ENCODE data around the gene PDZD8. TPM values are rescaled to one million over a fixed set of nuclear protein-coding genes. Genes with fewer than 3 reads are reported as not detected.
A peak's percentile ranks its signal among the peaks of the same experiment; 100 is the strongest.

Gene PDZD8
- polyA plus RNA-seq, 1 donor (not counting 4 experiments of a cell fraction or from before 2014, with no cell fraction given) = 24.3 TPM

DNA sequence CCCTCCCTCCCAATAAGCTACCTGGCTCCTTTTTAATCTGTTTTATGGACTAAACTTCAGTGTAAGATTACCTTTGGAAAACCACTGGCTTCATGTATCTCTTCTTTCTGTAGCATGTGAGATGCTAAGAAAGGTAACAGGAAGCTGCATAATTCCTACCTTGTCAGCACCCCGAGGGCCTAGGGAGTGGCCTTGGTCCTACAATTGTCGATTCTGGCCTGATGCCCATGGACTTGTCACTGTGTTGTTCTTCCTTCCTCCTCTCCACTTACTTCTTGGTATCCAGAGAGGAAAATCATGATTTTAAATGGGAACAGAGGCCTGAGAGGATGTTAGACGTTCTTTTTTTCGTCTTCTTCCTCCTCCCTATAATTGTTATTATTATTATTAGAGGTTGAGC, 42.9 kb upstream of the PDZD8 start:
- FAIRE-seq (peak; percentile 88), DNase-seq (ENCODE audit: low read depth, low spot score) (no peak)
- no peak overlapping the region for H3K9ac ChIP-seq (ENCODE audit: control insufficient read depth, extremely low read depth, insufficient read depth, low read length)
- no peak overlapping the region for H3K4me3 ChIP-seq (ENCODE audit: control insufficient read depth in 2 of 3, extremely low read depth in 1 of 3, insufficient read depth in 2 of 3, low read depth in 1 of 3, low read length in 3 of 3)
- H4K20me1 ChIP-seq (ENCODE audit: control insufficient read depth, extremely low read depth, insufficient read depth, low read length) = no peaks in the 10 kb centered on the region
- H3K27me3 ChIP-seq (ENCODE audit: control insufficient read depth, extremely low read depth, insufficient read depth, low read length) = no peaks in the 10 kb centered on the region
- H3K79me2 ChIP-seq (ENCODE audit: control insufficient read depth, insufficient read depth, low read length) = no peaks in the 10 kb centered on the region
- no peaks in the 10 kb centered on the region for H3K36me3 ChIP-seq (ENCODE audit: control insufficient read depth in 2 of 2, extremely low read depth in 1 of 2, insufficient read depth in 2 of 2, low read length in 2 of 2)
- H3K9me3 ChIP-seq (ENCODE audit: control insufficient read depth, low read depth, low read length) = peaks cover 4% of the 10 kb centered on the region
- peaks cover 37% of the 10 kb centered on the region for H3K4me1 ChIP-seq (ENCODE audit: control insufficient read depth, extremely low read depth, insufficient read depth, low read length)
- peak overlapping the region; percentile 23 for H3K4me2 ChIP-seq (ENCODE audit: control insufficient read depth, extremely low read depth, insufficient read depth, low read depth, low read length)
- dilution Hi-C loops (cut with MboI; ENCODE audit: extremely low pct_ligation_motif_present, low sequenced_read_pairs) = no loop called here
- no peaks in the 10 kb centered on the region for H3K9me1 ChIP-seq (ENCODE audit: control insufficient read depth, extremely low read depth, insufficient read depth, low read length)
- H3K27ac ChIP-seq (ENCODE audit: control insufficient read depth, insufficient read depth, low read length) = no peak overlapping the region
- H2AFZ ChIP-seq (ENCODE audit: control insufficient read depth, low read length) = no peak overlapping the region
- TF ChIP-seq EZH2 (IDR thresholded peaks at IDR 0.05; ENCODE audit: low read length) = no peak
- TF ChIP-seq, protein P1, sequence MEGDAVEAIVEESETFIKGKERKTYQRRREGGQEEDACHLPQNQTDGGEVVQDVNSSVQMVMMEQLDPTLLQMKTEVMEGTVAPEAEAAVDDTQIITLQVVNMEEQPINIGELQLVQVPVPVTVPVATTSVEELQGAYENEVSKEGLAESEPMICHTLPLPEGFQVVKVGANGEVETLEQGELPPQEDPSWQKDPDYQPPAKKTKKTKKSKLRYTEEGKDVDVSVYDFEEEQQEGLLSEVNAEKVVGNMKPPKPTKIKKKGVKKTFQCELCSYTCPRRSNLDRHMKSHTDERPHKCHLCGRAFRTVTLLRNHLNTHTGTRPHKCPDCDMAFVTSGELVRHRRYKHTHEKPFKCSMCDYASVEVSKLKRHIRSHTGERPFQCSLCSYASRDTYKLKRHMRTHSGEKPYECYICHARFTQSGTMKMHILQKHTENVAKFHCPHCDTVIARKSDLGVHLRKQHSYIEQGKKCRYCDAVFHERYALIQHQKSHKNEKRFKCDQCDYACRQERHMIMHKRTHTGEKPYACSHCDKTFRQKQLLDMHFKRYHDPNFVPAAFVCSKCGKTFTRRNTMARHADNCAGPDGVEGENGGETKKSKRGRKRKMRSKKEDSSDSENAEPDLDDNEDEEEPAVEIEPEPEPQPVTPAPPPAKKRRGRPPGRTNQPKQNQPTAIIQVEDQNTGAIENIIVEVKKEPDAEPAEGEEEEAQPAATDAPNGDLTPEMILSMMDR (optimal IDR thresholded peaks at IDR 0.05 in 1 of 3, IDR thresholded peaks at IDR 0.05 in 1 of 3, conservative IDR thresholded peaks at IDR 0.05 in 1 of 3; ENCODE audit: extremely low read depth in 1 of 3, insufficient read depth in 2 of 3, low read length in 3 of 3) = no peak

DNA sequence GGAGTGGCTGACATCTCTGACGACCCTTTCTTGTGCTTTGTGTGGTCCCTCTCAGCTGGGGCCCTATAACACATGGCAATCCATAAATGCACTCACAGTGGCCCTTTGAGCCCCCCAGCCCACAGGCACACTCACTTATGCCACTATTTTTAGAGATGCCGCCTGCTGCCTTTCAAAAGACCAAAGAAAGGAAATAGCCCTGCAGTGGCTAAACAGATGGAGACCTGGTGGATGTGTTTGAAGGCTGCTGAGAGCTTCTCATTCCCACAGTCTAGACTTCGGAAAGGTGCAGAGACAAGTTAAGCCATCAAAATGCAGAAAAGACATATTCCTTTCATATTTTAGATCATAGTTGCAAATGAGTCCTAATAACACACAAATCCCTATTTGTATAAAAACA, 42.0 kb upstream of the PDZD8 start:
- no peaks in the 10 kb centered on the region for H3K79me2 ChIP-seq (ENCODE audit: control insufficient read depth, insufficient read depth, low read length)
- DNase-seq (ENCODE audit: low read depth, low spot score) = no peak
- FAIRE-seq = no peak
- no peak overlapping the region for H3K27ac ChIP-seq (ENCODE audit: control insufficient read depth, insufficient read depth, low read length)
- dilution Hi-C loops (cut with MboI; ENCODE audit: extremely low pct_ligation_motif_present, low sequenced_read_pairs) = no loop called here
- no peak overlapping the region for H3K9ac ChIP-seq (ENCODE audit: control insufficient read depth, extremely low read depth, insufficient read depth, low read length)
- H2AFZ ChIP-seq (ENCODE audit: control insufficient read depth, low read length) = no peak overlapping the region
- no peaks in the 10 kb centered on the region for H3K36me3 ChIP-seq (ENCODE audit: control insufficient read depth in 2 of 2, extremely low read depth in 1 of 2, insufficient read depth in 2 of 2, low read length in 2 of 2)
- no peaks in the 10 kb centered on the region for H3K27me3 ChIP-seq (ENCODE audit: control insufficient read depth, extremely low read depth, insufficient read depth, low read length)
- H3K9me1 ChIP-seq (ENCODE audit: control insufficient read depth, extremely low read depth, insufficient read depth, low read length) = no peaks in the 10 kb centered on the region
- TF ChIP-seq EZH2 (IDR thresholded peaks at IDR 0.05; ENCODE audit: low read length) = no peak
- TF ChIP-seq, protein P1 (optimal IDR thresholded peaks at IDR 0.05 in 1 of 3, IDR thresholded peaks at IDR 0.05 in 1 of 3, conservative IDR thresholded peaks at IDR 0.05 in 1 of 3; ENCODE audit: extremely low read depth in 1 of 3, insufficient read depth in 2 of 3, low read length in 3 of 3) = no peak
- H4K20me1 ChIP-seq (ENCODE audit: control insufficient read depth, extremely low read depth, insufficient read depth, low read length) = no peaks in the 10 kb centered on the region
- H3K9me3 ChIP-seq (ENCODE audit: control insufficient read depth, low read depth, low read length) = peaks cover 4% of the 10 kb centered on the region
- peaks cover 37% of the 10 kb centered on the region for H3K4me1 ChIP-seq (ENCODE audit: control insufficient read depth, extremely low read depth, insufficient read depth, low read length)
- H3K4me3 ChIP-seq (ENCODE audit: control insufficient read depth in 2 of 3, extremely low read depth in 1 of 3, insufficient read depth in 2 of 3, low read depth in 1 of 3, low read length in 3 of 3) = no peak overlapping the region
- H3K4me2 ChIP-seq (ENCODE audit: control insufficient read depth, extremely low read depth, insufficient read depth, low read depth, low read length) = no peak overlapping the region
